ENCODE data around the gene AURKB. TPM values are rescaled to one million over a fixed set of nuclear protein-coding genes. Genes with fewer than 3 reads are reported as not detected.

The AURKB gene
- total RNA-seq, 2 donors from 2014 or later, result 90.5 to 122 TPM

- Mint-ChIP-seq H3K9me3 (no peaks in the 10 kb centered on the region), H3K27ac (peak within 1 kb of the TSS; percentile 99), H3K4me1 (peaks cover 8% of the 10 kb centered on the region), H3K36me3 (ENCODE audit: low read depth) (peaks cover 23% of the 10 kb centered on the region), H3K27me3 (ENCODE audit: insufficient read depth) (no peaks in the 10 kb centered on the region), H3K4me3 (peak within 1 kb of the TSS; percentile 97)
- peak within 1 kb of the TSS; percentile 94 for H3K27ac ChIP-seq (ENCODE audit: low read depth, low read length)
- no peaks in the 10 kb centered on the region for H3K27me3 ChIP-seq (ENCODE audit: control insufficient read depth, insufficient read depth, low read length, poor library complexity, severe bottlenecking)
- H3K4me3 ChIP-seq (ENCODE audit: low read length), result peak within 1 kb of the TSS; percentile 96
- peak within 1 kb of the TSS; percentile 92 for H3K9ac ChIP-seq (ENCODE audit: extremely low read depth, low read length, poor library complexity, severe bottlenecking)
- peak; percentile 98 for DNase-seq
- TF ChIP-seq, protein P1, sequence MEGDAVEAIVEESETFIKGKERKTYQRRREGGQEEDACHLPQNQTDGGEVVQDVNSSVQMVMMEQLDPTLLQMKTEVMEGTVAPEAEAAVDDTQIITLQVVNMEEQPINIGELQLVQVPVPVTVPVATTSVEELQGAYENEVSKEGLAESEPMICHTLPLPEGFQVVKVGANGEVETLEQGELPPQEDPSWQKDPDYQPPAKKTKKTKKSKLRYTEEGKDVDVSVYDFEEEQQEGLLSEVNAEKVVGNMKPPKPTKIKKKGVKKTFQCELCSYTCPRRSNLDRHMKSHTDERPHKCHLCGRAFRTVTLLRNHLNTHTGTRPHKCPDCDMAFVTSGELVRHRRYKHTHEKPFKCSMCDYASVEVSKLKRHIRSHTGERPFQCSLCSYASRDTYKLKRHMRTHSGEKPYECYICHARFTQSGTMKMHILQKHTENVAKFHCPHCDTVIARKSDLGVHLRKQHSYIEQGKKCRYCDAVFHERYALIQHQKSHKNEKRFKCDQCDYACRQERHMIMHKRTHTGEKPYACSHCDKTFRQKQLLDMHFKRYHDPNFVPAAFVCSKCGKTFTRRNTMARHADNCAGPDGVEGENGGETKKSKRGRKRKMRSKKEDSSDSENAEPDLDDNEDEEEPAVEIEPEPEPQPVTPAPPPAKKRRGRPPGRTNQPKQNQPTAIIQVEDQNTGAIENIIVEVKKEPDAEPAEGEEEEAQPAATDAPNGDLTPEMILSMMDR (conservative IDR thresholded peaks at IDR 0.05), result no peak
- no peaks in the 10 kb centered on the region for H3K9me3 ChIP-seq (ENCODE audit: control insufficient read depth, low read length)
- WGBS, 2 experiments (ENCODE audit: insufficient coverage in 1 of 2, insufficient read length in 1 of 2), result 0 to 1% methylated on average over 51 to 58 of the region's 58 CpGs
- H3K36me3 ChIP-seq (ENCODE audit: control insufficient read depth, insufficient read depth, low read length), result peaks cover 13% of the 10 kb centered on the region
- H3K4me1 ChIP-seq (ENCODE audit: control insufficient read depth, insufficient read depth, low read length), result no peaks in the 10 kb centered on the region
Measured at GRCh38 chr17:8248751-8249607, 38.6 kb upstream of the AURKB start, which contains the start of gene PFAS. PFAS (plus strand) TSS chr17:8249289; CDS start chr17:8253938, 4,649 bp downstream.

DNA sequence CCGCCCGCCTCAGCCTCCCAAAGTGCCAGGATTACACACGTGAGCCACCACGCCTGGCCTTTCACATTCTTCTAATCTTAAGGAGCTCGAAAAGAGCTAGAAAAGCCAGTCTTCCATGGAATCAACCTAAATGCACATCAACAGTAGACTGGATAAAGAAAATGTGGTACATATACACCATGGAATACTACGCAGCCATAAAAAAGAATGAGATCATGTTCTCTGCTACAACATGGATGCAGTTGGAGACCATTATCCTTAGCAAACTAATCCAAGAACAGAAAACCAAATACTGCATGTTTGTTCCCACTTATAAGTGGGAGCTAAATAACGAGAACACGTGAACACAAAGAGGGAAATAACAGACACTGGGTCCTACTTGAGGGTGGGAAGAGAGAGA lies 34.4 kb upstream of the AURKB start:
- no peak overlapping the region for H3K27ac Mint-ChIP-seq
- DNase-seq, result no peak

GRCh38 chr17:8243827-8244226 lies 33.5 kb upstream of the AURKB start:
- Mint-ChIP-seq H3K4me3 (no peak overlapping the region), H3K4me1 (no peaks in the 10 kb centered on the region), H3K27me3 (ENCODE audit: insufficient read depth) (no peaks in the 10 kb centered on the region), H3K27ac (no peak overlapping the region), H3K36me3 (ENCODE audit: low read depth) (peaks cover 35% of the 10 kb centered on the region), H3K9me3 (no peaks in the 10 kb centered on the region)
- no peak overlapping the region for H3K27ac ChIP-seq (ENCODE audit: low read depth, low read length)
- H3K4me3 ChIP-seq (ENCODE audit: low read length), result no peak overlapping the region
- peaks cover 43% of the 10 kb centered on the region for H3K36me3 ChIP-seq (ENCODE audit: control insufficient read depth, insufficient read depth, low read length)
- 95 to 100% methylated on average over 3 to 5 of the region's 5 CpGs for WGBS, 2 experiments (ENCODE audit: insufficient coverage in 1 of 2, insufficient read length in 1 of 2)
- H3K4me1 ChIP-seq (ENCODE audit: control insufficient read depth, insufficient read depth, low read length), result no peaks in the 10 kb centered on the region
- no peaks in the 10 kb centered on the region for H3K27me3 ChIP-seq (ENCODE audit: control insufficient read depth, insufficient read depth, low read length, poor library complexity, severe bottlenecking)
- no peaks in the 10 kb centered on the region for H3K9me3 ChIP-seq (ENCODE audit: control insufficient read depth, low read length)
- peak; percentile 65 for DNase-seq
- no peak overlapping the region for H3K9ac ChIP-seq (ENCODE audit: extremely low read depth, low read length, poor library complexity, severe bottlenecking)
- TF ChIP-seq, protein P1 (conservative IDR thresholded peaks at IDR 0.05), result peak; percentile 47

More for the DNA sequence above, 34.4 kb upstream of the AURKB start:
- no peaks in the 10 kb centered on the region for H3K4me1 ChIP-seq (ENCODE audit: control insufficient read depth, insufficient read depth, low read length)
- Mint-ChIP-seq H3K27me3 (ENCODE audit: insufficient read depth) (no peaks in the 10 kb centered on the region), H3K9me3 (no peaks in the 10 kb centered on the region), H3K4me3 (no peak overlapping the region), H3K4me1 (peaks cover 2% of the 10 kb centered on the region), H3K36me3 (ENCODE audit: low read depth) (peaks cover 28% of the 10 kb centered on the region)
- H3K9ac ChIP-seq (ENCODE audit: extremely low read depth, low read length, poor library complexity, severe bottlenecking), result no peak overlapping the region
- no peaks in the 10 kb centered on the region for H3K27me3 ChIP-seq (ENCODE audit: control insufficient read depth, insufficient read depth, low read length, poor library complexity, severe bottlenecking)
- H3K9me3 ChIP-seq (ENCODE audit: control insufficient read depth, low read length), result no peaks in the 10 kb centered on the region
- no peak overlapping the region for H3K27ac ChIP-seq (ENCODE audit: low read depth, low read length)
- TF ChIP-seq, protein P1 (conservative IDR thresholded peaks at IDR 0.05), result no peak
- H3K4me3 ChIP-seq (ENCODE audit: low read length), result no peak overlapping the region
- WGBS, 2 experiments (ENCODE audit: insufficient coverage in 1 of 2, insufficient read length in 1 of 2), result 92 to 93% methylated on average over 8 of the region's 8 CpGs
- H3K36me3 ChIP-seq (ENCODE audit: control insufficient read depth, insufficient read depth, low read length), result peaks cover 36% of the 10 kb centered on the region
